HEK293 (cell line): ENCODE measurements around the gene MANF.

Experiments used
- CTCF ChIA-PET: fragments of 350-600 bp; formaldehyde crosslinking; extraction: SDS; loops from one replicate; lab custom pipeline; 2021; ENCODE audit warnings: antibody characterized with exemption; lab: Yijun Ruan, JAX
- POLR2A ChIA-PET: fragments of 300-600 bp; formaldehyde crosslinking; extraction: SDS; loops from one replicate; lab custom pipeline; 2020; ENCODE audit warnings: antibody characterized with exemption, inconsistent platforms; lab: Yijun Ruan, JAX
- H3K27ac ChIP-seq: fragments of 200-500 bp; sonication (Bioruptor generic); 2 replicates; pipeline ENCODE4 v1.5.1; 2014; ENCODE audit warnings: low read depth, low read length, control low read depth, inconsistent platforms; ENCODE audit errors: extremely low read depth
- H3K36me3 ChIP-seq, 2 experiments: fragments of 200-500 bp in 1 of 2; sonication (Bioruptor generic) in 1 of 2; 1 replicate in 1 of 2; 2 replicates in 1 of 2; pipeline ENCODE4 v1.5.1; 2014 to 2017; ENCODE audit warnings: inconsistent platforms in 2 of 2, low read length in 2 of 2; ENCODE audit not compliant: control insufficient read depth in 2 of 2, insufficient read depth in 1 of 2
- H3K4me1 ChIP-seq: fragments of 200-500 bp; sonication (Bioruptor generic); 2 replicates; pipeline ENCODE4 v1.5.1; 2014; ENCODE audit warnings: mild to moderate bottlenecking, low read length, inconsistent platforms; ENCODE audit not compliant: control insufficient read depth, insufficient read depth
- H3K4me3 ChIP-seq: 2 replicates; pipeline ENCODE4 v1.5.1; 2011; ENCODE audit warnings: low read depth, mild to moderate bottlenecking, control low read depth, low read length, moderate library complexity
- H3K9me3 ChIP-seq: fragments of 200-500 bp; sonication (Bioruptor generic); 2 replicates; pipeline ENCODE4 v1.5.1; 2014; ENCODE audit warnings: low read depth, low read length, inconsistent platforms; ENCODE audit not compliant: control insufficient read depth, insufficient read depth
- EGR2 ChIP-seq: fragments of 450-650 bp; formaldehyde crosslinking; IDR thresholded peaks from 2 replicates; pipeline ENCODE4 v1.5.1; 2016; ENCODE audit warnings: low read depth, missing biosample characterization, missing genetic modification characterization
- HOXD13 ChIP-seq: sonication (generic); formaldehyde crosslinking; IDR thresholded peaks from 2 replicates; pipeline ENCODE4 v1.8.0; 2022; ENCODE audit warnings: missing genetic modification reagents, borderline replicate concordance
- IKZF3 ChIP-seq: fragments of 450-650 bp; IDR thresholded peaks from 2 replicates; pipeline ENCODE4 v1.5.0; 2018; ENCODE audit warnings: missing biosample characterization, mild to moderate bottlenecking, missing genetic modification characterization, moderate library complexity
- KLF16 ChIP-seq: fragments of 450-650 bp; formaldehyde crosslinking; IDR thresholded peaks from 2 replicates; pipeline ENCODE4 v1.5.1; 2017; ENCODE audit warnings: missing biosample characterization, missing genetic modification characterization
- PATZ1 ChIP-seq: fragments of 450-650 bp; formaldehyde crosslinking; IDR thresholded peaks from 2 replicates; pipeline ENCODE4 v1.5.1; 2016; ENCODE audit warnings: missing biosample characterization, missing genetic modification characterization
- SP3 ChIP-seq: fragments of 450-650 bp; formaldehyde crosslinking; IDR thresholded peaks from 2 replicates; pipeline ENCODE4 v1.5.1; 2016; ENCODE audit warnings: missing biosample characterization, missing genetic modification characterization
- ZBTB44 ChIP-seq: fragments of 450-650 bp; IDR thresholded peaks from 2 replicates; pipeline ENCODE4 v1.5.1; 2018; ENCODE audit warnings: missing biosample characterization, mild to moderate bottlenecking, missing genetic modification characterization
- ZFHX2 ChIP-seq: fragments of 450-650 bp; formaldehyde crosslinking; conservative IDR thresholded peaks from 2 replicates; pipeline ENCODE4 v1.5.1; 2016; ENCODE audit warnings: missing biosample characterization, missing genetic modification characterization
- ZNF112 ChIP-seq: fragments of 450-650 bp; formaldehyde crosslinking; IDR thresholded peaks from 2 replicates; pipeline ENCODE4 v1.5.0; 2017; ENCODE audit warnings: missing biosample characterization, missing genetic modification characterization
- ZNF174 ChIP-seq: fragments of 450-650 bp; formaldehyde crosslinking; IDR thresholded peaks from 2 replicates; pipeline ENCODE4 v1.5.0; 2017; ENCODE audit warnings: missing biosample characterization, mild to moderate bottlenecking, missing genetic modification characterization
- ZNF175 ChIP-seq: fragments of 450-650 bp; formaldehyde crosslinking; IDR thresholded peaks from 2 replicates; pipeline ENCODE4 v1.5.1; 2016; ENCODE audit warnings: missing biosample characterization, missing genetic modification characterization
- ZNF311 ChIP-seq: fragments of 450-650 bp; formaldehyde crosslinking; IDR thresholded peaks from 2 replicates; pipeline ENCODE4 v1.5.1; 2017; ENCODE audit warnings: missing biosample characterization, missing genetic modification characterization, borderline replicate concordance
- ZNF423 ChIP-seq: fragments of 450-650 bp; formaldehyde crosslinking; IDR thresholded peaks from 2 replicates; pipeline ENCODE4 v1.5.1; 2016; ENCODE audit warnings: missing biosample characterization, missing genetic modification characterization
- ZNF433 ChIP-seq: fragments of 450-650 bp; formaldehyde crosslinking; IDR thresholded peaks from 2 replicates; pipeline ENCODE4 v1.5.1; 2016; ENCODE audit warnings: missing biosample characterization, missing genetic modification characterization, low read depth
- ZNF501 ChIP-seq: fragments of 450-650 bp; formaldehyde crosslinking; IDR thresholded peaks from 2 replicates; pipeline ENCODE4 v1.5.1; 2016; ENCODE audit warnings: missing biosample characterization, missing genetic modification characterization
- ZNF510 ChIP-seq: fragments of 450-650 bp; formaldehyde crosslinking; IDR thresholded peaks from 2 replicates; pipeline ENCODE4 v1.5.1; 2018; ENCODE audit warnings: mild to moderate bottlenecking, missing genetic modification characterization, missing biosample characterization; ENCODE audit not compliant: insufficient replicate concordance
- ZNF558 ChIP-seq: fragments of 450-650 bp; formaldehyde crosslinking; IDR thresholded peaks from 2 replicates; pipeline ENCODE4 v1.5.1; 2016; ENCODE audit warnings: missing biosample characterization, missing genetic modification characterization
- ZNF580 ChIP-seq: fragments of 450-650 bp; formaldehyde crosslinking; IDR thresholded peaks from 2 replicates; pipeline ENCODE4 v1.5.1; 2016; ENCODE audit warnings: missing biosample characterization, missing genetic modification characterization
- ZNF610 ChIP-seq: fragments of 450-650 bp; formaldehyde crosslinking; IDR thresholded peaks from 2 replicates; pipeline ENCODE4 v1.5.1; 2016; ENCODE audit warnings: missing biosample characterization, missing genetic modification characterization, borderline replicate concordance
- ZNF626 ChIP-seq: fragments of 450-650 bp; sonication (Bioruptor Pico); formaldehyde crosslinking; IDR thresholded peaks from 2 replicates; pipeline ENCODE4 v1.5.1; 2018; ENCODE audit warnings: missing biosample characterization, missing genetic modification characterization, inconsistent platforms
- ZNF776 ChIP-seq: fragments of 450-650 bp; formaldehyde crosslinking; IDR thresholded peaks from 2 replicates; pipeline ENCODE4 v1.5.0; 2017; ENCODE audit warnings: missing biosample characterization, missing genetic modification characterization, borderline replicate concordance
- ZNF830 ChIP-seq: fragments of 450-650 bp; IDR thresholded peaks from 2 replicates; pipeline ENCODE4 v1.5.0; 2018; ENCODE audit warnings: missing biosample characterization, missing genetic modification characterization, low read depth, mild to moderate bottlenecking, moderate library complexity

MANF gene

GRCh38 chr3:51343918-51344687 lies 41.0 kb upstream of the MANF start (continued):
- no peak for TF ChIP-seq ZNF580
- TF ChIP-seq ZNF423: no peak
- TF ChIP-seq ZNF174: no peak
- TF ChIP-seq IKZF3 (tag by site-specific recombination): no peak
- TF ChIP-seq ZNF626 (tag by site-specific recombination): no peak
- no peak for TF ChIP-seq ZNF610 (tag by site-specific recombination)

GRCh38 chr3:51350751-51351150 lies 34.3 kb upstream of the MANF start:
- H3K9me3 ChIP-seq: no peaks in the 10 kb centered on the region
- H3K27ac ChIP-seq: no peak overlapping the region
- H3K4me1 ChIP-seq: no peaks in the 10 kb centered on the region
- POLR2A ChIA-PET: no interaction called here
- CTCF ChIA-PET: interaction anchor here (0.6 kb wide), 1 partner anchor 249 kb away, joined by 3 read pairs; no protein-coding TSS in a partner anchor
- TF ChIP-seq ZBTB44 (tag by site-specific recombination) (no peak), ZFHX2 (tag by site-specific recombination) (no peak), PATZ1 (no peak), ZNF311 (tag by site-specific recombination) (no peak), KLF16 (tag by site-specific recombination) (no peak), ZNF175 (tag by site-specific recombination) (no peak), EGR2 (tag by site-specific recombination) (no peak), ZNF776 (tag by site-specific recombination) (no peak), HOXD13 (CRISPR knock-in tag) (no peak), ZNF433 (tag by site-specific recombination) (no peak), SP3 (tag by site-specific recombination) (no peak), ZNF501 (tag by site-specific recombination) (no peak), ZNF510 (tag by site-specific recombination) (no peak), ZNF112 (tag by site-specific recombination) (no peak), ZNF558 (no peak), ZNF830 (tag by site-specific recombination) (no peak)
- no peak overlapping the region for H3K4me3 ChIP-seq
- H3K36me3 ChIP-seq: peaks cover 0 to 33% of the 10 kb centered on the region in 2 experiments; a peak in 1 of 3 replicates
